GM12864 (cell line): ENCODE measurements around the gene CAPN10.

Source experiments
- DNase-seq: peaks from one replicate; pipeline ENCODE4 v3.0.0-alpha.2; 2011; ENCODE audit warnings: low read depth
- H3K4me3 ChIP-seq: 2 replicates; pipeline ENCODE4 v1.5.1; 2011; ENCODE audit warnings: mild to moderate bottlenecking, low read depth, low read length, control low read depth
- CTCF ChIP-seq: IDR thresholded peaks from 2 replicates; pipeline ENCODE4 v1.5.1; 2011; ENCODE audit warnings: low read depth, mild to moderate bottlenecking, moderate library complexity, low read length, control low read depth, inconsistent platforms; ENCODE audit errors: missing control alignments

Gene CAPN10

GRCh38 chr2:240588006-240588655 lies 1.6 kb downstream of the CAPN10 start:
- no peak for TF ChIP-seq CTCF
- DNase-seq = no peak
- peak overlapping the region; percentile 84 for H3K4me3 ChIP-seq

GRCh38 chr2:240588669-240589068 lies 2.1 kb downstream of the CAPN10 start:
- no peak overlapping the region for H3K4me3 ChIP-seq
- no peak for DNase-seq
- TF ChIP-seq CTCF = no peak

- DNase-seq = no peak
- no peak overlapping the region for H3K4me3 ChIP-seq
- TF ChIP-seq CTCF = no peak
Measured at GRCh38 chr2:240589375-240589774, 2.8 kb downstream of the CAPN10 start.

GRCh38 chr2:240589850-240590525 lies 3.5 kb downstream of the CAPN10 start:
- H3K4me3 ChIP-seq = no peak overlapping the region
- DNase-seq = no peak
- no peak for TF ChIP-seq CTCF

GRCh38 chr2:240590681-240591111 lies 4.2 kb downstream of the CAPN10 start:
- no peak for DNase-seq
- no peak overlapping the region for H3K4me3 ChIP-seq
- TF ChIP-seq CTCF = no peak

GRCh38 chr2:240591226-240591625 lies 4.7 kb downstream of the CAPN10 start:
- no peak overlapping the region for H3K4me3 ChIP-seq
- no peak for DNase-seq
- TF ChIP-seq CTCF = no peak

- no peak for DNase-seq
- H3K4me3 ChIP-seq = no peak overlapping the region
- TF ChIP-seq CTCF = no peak
Measured at GRCh38 chr2:240591784-240592183, 5.2 kb downstream of the CAPN10 start.
